H54 (cell line): Measurements from ENCODE around the gene ZNF35.
A peak's percentile ranks its signal among the peaks of the same experiment; 100 is the strongest.

Experiments used
- DNase-seq: peaks from one replicate; pipeline ENCODE4 v3.0.0; 2011; ENCODE audit warnings: low spot score, mixed read lengths; ENCODE audit not compliant: insufficient read length
- FAIRE-seq: peaks from 3 replicates; lab custom pipeline; 2011; peaks lifted over from hg19 to GRCh38; lab: Jason Lieb, UNC
- POLR2A ChIP-seq: IDR thresholded peaks from 2 replicates; pipeline ENCODE4 v1.6.1; 2011; ENCODE audit warnings: low read depth, mild to moderate bottlenecking, low read length

The ZNF35 gene

GRCh38 chr3:44648564-44649229 is at the start of gene ZNF35:
ZNF35 (plus strand) TSS chr3:44648732; CDS start chr3:44651068, 2,336 bp downstream.
- FAIRE-seq, result peak; percentile 99
- TF ChIP-seq POLR2A, result peak; percentile 60
- peak; percentile 71 for DNase-seq

- no peak for DNase-seq
- no peak for TF ChIP-seq POLR2A
- no peak for FAIRE-seq
These were observed 46.8 kb upstream of the ZNF35 start for GRCh38 chr3:44601749-44602148.

GRCh38 chr3:44612678-44613077 is 35.9 kb upstream of the ZNF35 start:
- no peak for DNase-seq
- no peak for FAIRE-seq
- TF ChIP-seq POLR2A, result no peak

GRCh38 chr3:44624749-44625480 is 23.6 kb upstream of the ZNF35 start, which contains the start of gene ZNF197:
ZNF197 (plus strand) TSS chr3:44625036; CDS start chr3:44629155, 4,119 bp downstream.
- TF ChIP-seq POLR2A, result peak; percentile 76
- FAIRE-seq (peak; percentile 98), DNase-seq (peak; percentile 80)

- DNase-seq (no peak), FAIRE-seq (no peak)
- no peak for TF ChIP-seq POLR2A
These were observed 19.8 kb upstream of the ZNF35 start for GRCh38 chr3:44628716-44629115.

DNA sequence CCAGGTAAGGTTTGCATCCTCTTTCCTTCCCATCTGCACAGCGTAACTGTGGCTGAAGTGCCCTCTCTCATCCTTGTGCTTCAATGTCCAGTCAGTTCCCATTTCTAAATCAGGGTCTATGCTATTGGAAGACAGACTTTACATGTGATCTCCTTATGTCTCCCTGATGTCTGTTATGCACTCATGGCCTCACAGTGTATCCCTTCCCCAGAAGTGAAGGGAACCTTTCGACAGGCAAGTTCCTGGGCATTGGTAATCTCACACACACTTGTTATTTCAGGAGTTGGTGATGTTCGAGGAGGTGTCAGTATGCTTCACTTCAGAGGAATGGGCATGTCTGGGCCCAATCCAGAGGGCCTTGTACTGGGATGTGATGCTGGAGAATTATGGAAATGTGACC is 16.3 kb upstream of the ZNF35 start:
- DNase-seq (no peak), FAIRE-seq (no peak)
- TF ChIP-seq POLR2A, result no peak

DNA sequence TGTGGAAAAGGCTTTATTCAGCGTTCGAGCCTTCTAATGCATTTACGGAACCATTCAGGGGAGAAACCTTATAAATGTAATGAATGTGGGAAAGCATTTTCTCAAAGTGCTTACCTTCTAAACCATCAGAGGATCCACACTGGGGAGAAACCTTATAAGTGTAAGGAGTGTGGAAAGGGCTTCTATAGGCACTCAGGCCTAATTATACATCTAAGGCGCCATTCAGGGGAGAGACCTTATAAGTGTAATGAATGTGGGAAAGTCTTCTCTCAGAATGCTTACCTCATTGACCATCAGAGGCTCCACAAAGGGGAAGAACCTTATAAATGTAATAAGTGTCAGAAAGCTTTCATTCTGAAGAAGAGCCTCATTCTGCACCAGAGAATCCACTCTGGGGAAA is 6.2 kb upstream of the ZNF35 start:
- no peak for FAIRE-seq
- DNase-seq, result no peak
- TF ChIP-seq POLR2A, result no peak

DNA sequence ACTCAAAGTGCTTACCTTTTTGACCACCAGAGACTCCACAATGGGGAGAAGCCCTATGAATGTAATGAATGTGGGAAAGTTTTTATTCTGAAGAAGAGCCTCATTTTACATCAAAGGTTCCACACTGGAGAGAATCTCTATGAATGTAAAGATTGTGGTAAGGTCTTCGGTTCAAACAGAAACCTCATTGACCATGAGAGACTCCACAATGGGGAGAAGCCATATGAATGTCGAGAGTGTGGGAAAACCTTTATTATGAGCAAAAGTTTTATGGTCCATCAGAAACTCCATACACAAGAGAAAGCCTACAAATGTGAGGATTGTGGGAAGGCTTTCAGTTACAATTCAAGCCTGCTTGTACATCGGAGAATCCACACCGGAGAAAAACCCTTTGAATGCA is 5.5 kb upstream of the ZNF35 start:
- FAIRE-seq, result peak; percentile 27

GRCh38 chr3:44647771-44648170 is 761 bp upstream of the ZNF35 start:
- no peak for DNase-seq
- no peak for TF ChIP-seq POLR2A
- FAIRE-seq, result no peak

More for the DNA sequence above, 5.5 kb upstream of the ZNF35 start:
- TF ChIP-seq POLR2A, result no peak
- no peak for DNase-seq

- no peak for FAIRE-seq
- no peak for DNase-seq
- no peak for TF ChIP-seq POLR2A
These were observed 1.2 kb downstream of the ZNF35 start for GRCh38 chr3:44649709-44650108.

DNA sequence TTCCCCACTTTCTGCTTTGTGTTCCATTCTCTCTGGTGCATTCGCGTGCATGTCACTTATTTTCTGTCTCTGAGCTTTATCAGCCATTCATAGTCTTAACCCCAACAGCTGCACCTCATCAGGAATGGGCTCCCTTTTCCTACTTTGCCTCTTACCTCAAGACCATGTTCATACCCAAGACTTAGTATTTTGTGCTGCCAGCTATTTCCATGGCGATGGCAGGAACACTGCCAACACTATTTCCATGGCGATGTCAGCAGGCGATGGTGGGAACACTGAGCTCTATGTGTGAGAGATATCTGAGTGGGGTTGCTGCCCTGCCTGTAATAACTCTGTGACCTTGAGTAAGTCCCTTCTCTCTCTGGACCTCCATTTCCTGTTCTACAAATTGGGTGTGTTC is 5.5 kb downstream of the ZNF35 start:
- DNase-seq (no peak), FAIRE-seq (no peak)
- TF ChIP-seq POLR2A, result no peak

- no peak for DNase-seq
- FAIRE-seq, result no peak
- no peak for TF ChIP-seq POLR2A
These were observed 10.5 kb downstream of the ZNF35 start for GRCh38 chr3:44659015-44659414.

- FAIRE-seq, result no peak
- DNase-seq, result no peak
- TF ChIP-seq POLR2A, result no peak
These were observed 10.9 kb downstream of the ZNF35 start for GRCh38 chr3:44659434-44659833.

GRCh38 chr3:44661189-44661588 is 12.7 kb downstream of the ZNF35 start:
- DNase-seq, result no peak
- TF ChIP-seq POLR2A, result no peak
- no peak for FAIRE-seq
